OCI-LY1 (cell line): Measurements from ENCODE around the gene SYCP2L.

ENCODE experiments used
- H2AFZ ChIP-seq: fragments of 200-600 bp; sonication (generic), shearing (Covaris generic); 2 replicates; pipeline ENCODE4 v1.6.0; 2014; ENCODE audit warnings: antibody characterized with exemption, mild to moderate bottlenecking, low read length
- H3F3A ChIP-seq: fragments of 200-600 bp; sonication (generic), shearing (Covaris generic); 2 replicates; pipeline ENCODE4 v1.6.0; 2014; ENCODE audit warnings: mild to moderate bottlenecking, antibody characterized with exemption, low read length, moderate library complexity; ENCODE audit not compliant: insufficient read depth
- H3K27ac ChIP-seq: fragments of 200-600 bp; sonication (generic); 2 replicates; pipeline ENCODE4 v1.5.1; 2014; ENCODE audit warnings: low read length, mixed run types, mild to moderate bottlenecking, low read depth; ENCODE audit not compliant: poor library complexity, severe bottlenecking
- H3K27me3 ChIP-seq: fragments of 200-600 bp; sonication (generic); 2 replicates; pipeline ENCODE4 v1.6.0; 2014; ENCODE audit warnings: antibody characterized with exemption, mild to moderate bottlenecking, low read length, moderate library complexity; ENCODE audit not compliant: insufficient read depth
- H3K36me3 ChIP-seq: fragments of 200-600 bp; sonication (generic); 2 replicates; pipeline ENCODE4 v1.6.1; 2014; ENCODE audit warnings: mild to moderate bottlenecking, antibody characterized with exemption, low read length, moderate library complexity, mixed read lengths; ENCODE audit not compliant: insufficient read depth
- H3K4me1 ChIP-seq: fragments of 200-600 bp; sonication (generic); 2 replicates; pipeline ENCODE4 v1.5.1; 2014; ENCODE audit warnings: mild to moderate bottlenecking, low read length, moderate library complexity; ENCODE audit not compliant: insufficient read depth, severe bottlenecking
- H3K4me2 ChIP-seq: fragments of 200-600 bp; sonication (generic), shearing (Covaris generic); 2 replicates; pipeline ENCODE4 v1.6.1; 2014; ENCODE audit warnings: low read length
- H3K4me3 ChIP-seq: fragments of 200-600 bp; sonication (generic); 2 replicates; pipeline ENCODE4 v1.5.1; 2014; ENCODE audit warnings: low read length, low read depth, mild to moderate bottlenecking, mixed read lengths; ENCODE audit not compliant: poor library complexity, severe bottlenecking
- H3K79me2 ChIP-seq: fragments of 200-600 bp; shearing (Covaris generic); 2 replicates; pipeline ENCODE4 v1.6.1; 2016; ENCODE audit warnings: mixed run types, low read length, mixed read lengths; ENCODE audit not compliant: insufficient read depth
- H3K9ac ChIP-seq: fragments of 200-600 bp; sonication (generic), shearing (Covaris generic); 2 replicates; pipeline ENCODE4 v1.6.1; 2014; ENCODE audit warnings: mild to moderate bottlenecking, low read length, mixed read lengths
- H3K9me2 ChIP-seq: fragments of 200-600 bp; sonication (generic), shearing (Covaris generic); 2 replicates; pipeline ENCODE4 v1.6.1; 2014; ENCODE audit warnings: low read depth, mild to moderate bottlenecking, low read length, mixed read lengths
- H3K9me3 ChIP-seq: fragments of 200-600 bp; shearing (Covaris generic); 2 replicates; pipeline ENCODE4 v1.6.1; 2014; ENCODE audit warnings: low read length, mixed read lengths
- H4K20me1 ChIP-seq: fragments of 200-600 bp; sonication (generic), shearing (Covaris generic); 2 replicates; pipeline ENCODE4 v1.6.0; 2016; ENCODE audit warnings: mild to moderate bottlenecking, low read length; ENCODE audit not compliant: insufficient read depth
- CTCF ChIP-seq: fragments of 200-600 bp; sonication (generic), shearing (Covaris generic); IDR thresholded peaks from 2 replicates; pipeline ENCODE4 v1.5.1; 2017; ENCODE audit warnings: mild to moderate bottlenecking, antibody characterized with exemption, low read length, moderate library complexity, mixed read lengths
- EZH2 ChIP-seq: fragments of 200-600 bp; sonication (generic), shearing (Covaris generic); IDR thresholded peaks from 2 replicates; pipeline ENCODE4 v1.8.0; 2017; ENCODE audit warnings: borderline replicate concordance, mixed run types, mild to moderate bottlenecking, antibody characterized with exemption, low read length, moderate library complexity, mixed read lengths

Gene SYCP2L

GRCh38 chr6:10968776-10969175 lies 81.9 kb downstream of the SYCP2L start:
- Histone ChIP-seq H3K4me2 (no peak overlapping the region), H3K27me3 (no peaks in the 10 kb centered on the region), H3K9ac (no peak overlapping the region), H3K4me1 (no peaks in the 10 kb centered on the region), H3K9me3 (no peaks in the 10 kb centered on the region), H3K4me3 (no peak overlapping the region), H4K20me1 (no peaks in the 10 kb centered on the region), H3K36me3 (no peaks in the 10 kb centered on the region), H3K9me2 (no peaks in the 10 kb centered on the region), H2AFZ (no peak overlapping the region), H3F3A (no peaks in the 10 kb centered on the region), H3K79me2 (no peaks in the 10 kb centered on the region), H3K27ac (no peak overlapping the region)
- TF ChIP-seq CTCF (no peak), EZH2 (no peak)

DNA sequence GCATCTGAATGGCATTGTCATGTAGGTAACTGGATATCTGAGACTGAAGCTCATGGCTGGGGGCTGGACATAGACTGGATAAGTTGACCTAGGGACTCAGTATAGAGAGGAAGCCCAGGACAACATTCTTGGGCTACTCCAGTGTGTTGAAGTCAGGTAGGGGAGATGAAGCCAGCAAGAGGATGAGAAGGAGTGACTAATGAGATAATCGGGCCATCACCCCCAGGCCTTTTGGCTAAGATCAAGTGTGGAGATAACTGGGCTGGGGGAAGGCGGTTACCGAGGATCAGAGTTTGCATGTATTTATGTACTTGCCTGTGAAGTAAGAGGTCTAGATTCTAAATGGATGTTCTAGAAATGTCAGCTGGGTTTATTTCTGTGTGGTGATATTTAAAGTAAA lies 83.9 kb downstream of the SYCP2L start:
- Histone ChIP-seq H3K4me2 (no peak overlapping the region), H3K9me2 (no peaks in the 10 kb centered on the region), H3K9me3 (no peaks in the 10 kb centered on the region), H3F3A (no peaks in the 10 kb centered on the region), H3K36me3 (no peaks in the 10 kb centered on the region), H3K27ac (no peak overlapping the region), H3K4me3 (no peak overlapping the region), H3K79me2 (no peaks in the 10 kb centered on the region), H3K4me1 (no peaks in the 10 kb centered on the region), H3K27me3 (no peaks in the 10 kb centered on the region), H2AFZ (no peak overlapping the region), H3K9ac (no peak overlapping the region), H4K20me1 (no peaks in the 10 kb centered on the region)
- TF ChIP-seq EZH2 (no peak), CTCF (no peak)

DNA sequence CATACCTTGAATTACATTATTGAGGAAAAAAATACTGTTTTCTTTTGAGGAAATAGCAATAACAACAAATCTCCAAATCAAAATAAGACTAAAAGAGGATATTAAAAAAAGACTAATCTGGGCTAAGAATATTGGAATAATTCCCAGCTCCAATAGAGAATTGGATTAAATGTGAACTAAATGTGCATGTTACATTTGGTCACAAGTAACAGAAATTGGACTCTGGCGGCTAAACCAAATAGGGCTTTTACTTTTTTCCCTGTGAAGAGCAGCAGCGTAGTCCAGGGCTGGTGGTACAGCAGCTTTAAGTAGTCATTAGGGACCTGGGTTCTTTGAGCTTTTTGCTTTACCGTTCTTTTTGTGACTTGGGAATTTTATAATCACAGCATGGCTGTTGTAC lies 85.3 kb downstream of the SYCP2L start:
- TF ChIP-seq CTCF (no peak), EZH2 (no peak)
- Histone ChIP-seq H4K20me1 (no peaks in the 10 kb centered on the region), H3K79me2 (no peaks in the 10 kb centered on the region), H3K4me1 (no peaks in the 10 kb centered on the region), H3K4me3 (no peak overlapping the region), H3K9ac (no peak overlapping the region), H3K36me3 (no peaks in the 10 kb centered on the region), H3K9me2 (no peaks in the 10 kb centered on the region), H3F3A (no peaks in the 10 kb centered on the region), H3K4me2 (no peak overlapping the region), H3K27me3 (no peaks in the 10 kb centered on the region), H2AFZ (no peak overlapping the region), H3K9me3 (no peaks in the 10 kb centered on the region), H3K27ac (no peak overlapping the region)
